ENCODE data around the gene ATP9A. TPM values are rescaled to one million over a fixed set of nuclear protein-coding genes. Genes with fewer than 3 reads are reported as not detected.

Gene ATP9A
- total and polyA plus RNA-seq, 4 donors, result 2.4 to 16.7 (median 9.9) TPM

- H3K36me3 ChIP-seq (ENCODE audit: control insufficient read depth in 4 of 4, insufficient read depth in 3 of 4, low read depth in 1 of 4, low read length in 3 of 4), result peaks cover 0 to 22% (median 10%) of the 10 kb centered on the region in 4 donors
- H3K27me3 ChIP-seq (ENCODE audit: control insufficient read depth in 4 of 4, insufficient read depth in 4 of 4, low read length in 3 of 4), result no peaks in the 10 kb centered on the region
- TF ChIP-seq HNF4G (IDR thresholded peaks at IDR 0.05), result no peak
- TF ChIP-seq, protein P1, sequence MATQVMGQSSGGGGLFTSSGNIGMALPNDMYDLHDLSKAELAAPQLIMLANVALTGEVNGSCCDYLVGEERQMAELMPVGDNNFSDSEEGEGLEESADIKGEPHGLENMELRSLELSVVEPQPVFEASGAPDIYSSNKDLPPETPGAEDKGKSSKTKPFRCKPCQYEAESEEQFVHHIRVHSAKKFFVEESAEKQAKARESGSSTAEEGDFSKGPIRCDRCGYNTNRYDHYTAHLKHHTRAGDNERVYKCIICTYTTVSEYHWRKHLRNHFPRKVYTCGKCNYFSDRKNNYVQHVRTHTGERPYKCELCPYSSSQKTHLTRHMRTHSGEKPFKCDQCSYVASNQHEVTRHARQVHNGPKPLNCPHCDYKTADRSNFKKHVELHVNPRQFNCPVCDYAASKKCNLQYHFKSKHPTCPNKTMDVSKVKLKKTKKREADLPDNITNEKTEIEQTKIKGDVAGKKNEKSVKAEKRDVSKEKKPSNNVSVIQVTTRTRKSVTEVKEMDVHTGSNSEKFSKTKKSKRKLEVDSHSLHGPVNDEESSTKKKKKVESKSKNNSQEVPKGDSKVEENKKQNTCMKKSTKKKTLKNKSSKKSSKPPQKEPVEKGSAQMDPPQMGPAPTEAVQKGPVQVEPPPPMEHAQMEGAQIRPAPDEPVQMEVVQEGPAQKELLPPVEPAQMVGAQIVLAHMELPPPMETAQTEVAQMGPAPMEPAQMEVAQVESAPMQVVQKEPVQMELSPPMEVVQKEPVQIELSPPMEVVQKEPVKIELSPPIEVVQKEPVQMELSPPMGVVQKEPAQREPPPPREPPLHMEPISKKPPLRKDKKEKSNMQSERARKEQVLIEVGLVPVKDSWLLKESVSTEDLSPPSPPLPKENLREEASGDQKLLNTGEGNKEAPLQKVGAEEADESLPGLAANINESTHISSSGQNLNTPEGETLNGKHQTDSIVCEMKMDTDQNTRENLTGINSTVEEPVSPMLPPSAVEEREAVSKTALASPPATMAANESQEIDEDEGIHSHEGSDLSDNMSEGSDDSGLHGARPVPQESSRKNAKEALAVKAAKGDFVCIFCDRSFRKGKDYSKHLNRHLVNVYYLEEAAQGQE (IDR thresholded peaks at IDR 0.05), result peak; percentile 69
- no peak overlapping the region for H3K27ac ChIP-seq (ENCODE audit: low read depth in 1 of 2, low read length in 2 of 2)
- no peaks in the 10 kb centered on the region for H3K9me3 ChIP-seq (ENCODE audit: control insufficient read depth in 4 of 4, low read length in 3 of 4)
- no peak overlapping the region for H3K4me3 ChIP-seq (ENCODE audit: low read depth in 1 of 3, low read length in 3 of 3)
- no peak for DNase-seq (ENCODE audit: low spot score)
- no peaks in the 10 kb centered on the region for H3K4me1 ChIP-seq (ENCODE audit: control insufficient read depth in 4 of 4, insufficient read depth in 4 of 4, low read length in 3 of 4)
- 82% methylated on average over 16 of the region's 16 CpGs for WGBS
- H3K9ac ChIP-seq (ENCODE audit: low read depth in 1 of 2, low read length in 2 of 2), result no peak overlapping the region
Observed at GRCh38 chr20:51610761-51611624, 157.2 kb downstream of the ATP9A start.

DNA sequence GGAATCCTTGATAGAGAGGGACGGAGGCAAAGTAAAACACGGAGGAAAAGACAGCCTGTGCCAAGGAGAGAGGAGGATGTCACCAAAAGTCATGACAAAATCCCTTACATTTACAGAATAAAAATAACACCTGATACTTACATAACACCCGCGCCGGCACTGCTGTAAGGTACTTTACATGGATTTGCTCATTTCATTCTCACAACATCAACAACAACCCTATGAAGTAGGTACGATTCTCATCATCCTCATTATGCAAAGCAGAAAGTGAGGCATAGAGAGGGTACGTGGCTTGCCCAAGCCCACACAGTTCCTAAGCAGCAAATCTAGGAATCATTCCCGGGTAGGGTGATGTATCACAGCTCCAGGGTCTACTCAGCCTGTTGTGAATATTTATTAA, 158.1 kb downstream of the ATP9A start:
- WGBS, result 87% methylated on average over 8 of the region's 8 CpGs
- H3K27ac ChIP-seq (ENCODE audit: low read depth in 1 of 2, low read length in 2 of 2), result no peak overlapping the region
- H3K4me3 ChIP-seq (ENCODE audit: low read depth in 1 of 3, low read length in 3 of 3), result no peak overlapping the region
- H3K9ac ChIP-seq (ENCODE audit: low read depth in 1 of 2, low read length in 2 of 2), result no peak overlapping the region
- peaks cover 0 to 22% (median 9%) of the 10 kb centered on the region in 4 donors for H3K36me3 ChIP-seq (ENCODE audit: control insufficient read depth in 4 of 4, insufficient read depth in 3 of 4, low read depth in 1 of 4, low read length in 3 of 4)
- TF ChIP-seq HNF4G (IDR thresholded peaks at IDR 0.05) (no peak), HNF4A (conservative IDR thresholded peaks at IDR 0.05) (no peak), MAX (IDR thresholded peaks at IDR 0.05) (no peak), JUND (IDR thresholded peaks at IDR 0.05) (no peak), ZBTB33 (IDR thresholded peaks at IDR 0.05) (no peak), RXRA (IDR thresholded peaks at IDR 0.05) (no peak), FOXA2 (IDR thresholded peaks at IDR 0.05) (no peak), RAD21 (IDR thresholded peaks at IDR 0.05) (no peak), YY1 (IDR thresholded peaks at IDR 0.05) (no peak), FOXA1 (IDR thresholded peaks at IDR 0.05) (no peak), EGR1 (IDR thresholded peaks at IDR 0.05; ENCODE audit: low read depth in 2 of 2) (no peak), NR2F2 (IDR thresholded peaks at IDR 0.05) (no peak), CTCF (IDR thresholded peaks at IDR 0.05; ENCODE audit: low read depth, low read length, missing input control) (no peak), GABPA (IDR thresholded peaks at IDR 0.05 in 1 of 2, conservative IDR thresholded peaks at IDR 0.05 in 1 of 2) (no peak), SP1 (IDR thresholded peaks at IDR 0.05) (no peak), TAF1 (conservative IDR thresholded peaks at IDR 0.05) (no peak)
- TF ChIP-seq, protein P2, sequence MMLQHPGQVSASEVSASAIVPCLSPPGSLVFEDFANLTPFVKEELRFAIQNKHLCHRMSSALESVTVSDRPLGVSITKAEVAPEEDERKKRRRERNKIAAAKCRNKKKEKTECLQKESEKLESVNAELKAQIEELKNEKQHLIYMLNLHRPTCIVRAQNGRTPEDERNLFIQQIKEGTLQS (IDR thresholded peaks at IDR 0.05), result no peak
- TF ChIP-seq, protein P1 (IDR thresholded peaks at IDR 0.05), result no peak
- no peaks in the 10 kb centered on the region for H3K9me3 ChIP-seq (ENCODE audit: control insufficient read depth in 4 of 4, low read length in 3 of 4)
- DNase-seq (ENCODE audit: low spot score), result no peak
- no peaks in the 10 kb centered on the region for H3K4me1 ChIP-seq (ENCODE audit: control insufficient read depth in 4 of 4, insufficient read depth in 4 of 4, low read length in 3 of 4)
- no peaks in the 10 kb centered on the region for H3K27me3 ChIP-seq (ENCODE audit: control insufficient read depth in 4 of 4, insufficient read depth in 4 of 4, low read length in 3 of 4)

Measured in liver (tissue), 9 donors.